ENCODE data around the gene LTF. TPM values are rescaled to one million over a fixed set of nuclear protein-coding genes. Genes with fewer than 3 reads are reported as not detected.

The LTF gene
- total RNA-seq = not detected in 2 replicates

GRCh38 chr3:46464326-46465195 is at the start of gene LTF:
Gene LTF, minus strand, starts transcription at chr3:46464905. Its CDS starts 38 bp downstream, at chr3:46464867.

GRCh38 chr3:46497556-46498265 is 33.0 kb upstream of the LTF start, which contains the start of gene RTP3:
Gene RTP3, plus strand, starts transcription at chr3:46497976. Its CDS starts 87 bp downstream, at chr3:46498063.

GRCh38 chr3:46406788-46407611 is 57.7 kb downstream of the LTF start, which contains the start of the genes CCR5AS and CCRL2:
Gene CCR5AS, minus strand, starts transcription at chr3:46407066.
Gene CCRL2, plus strand, starts transcription at chr3:46407259. Its CDS starts 821 bp downstream, at chr3:46408080.

Other genes starting within 250 kb of the LTF start
- 0.33 TPM in 1 of 2 replicates, not detected in the other for gene CCR3, start 222.4 kb downstream of the LTF start, total RNA-seq
- gene CCR2, start 110.8 kb downstream of the LTF start, total RNA-seq = not detected in 2 replicates
- under 0.01 TPM in 2 replicates for gene CCR5, start 94.0 kb downstream of the LTF start, total RNA-seq
- gene CCRL2, start 57.6 kb downstream of the LTF start, total RNA-seq = 0.29 and 0.83 TPM in 2 replicates
- not detected in 2 replicates for gene RTP3, start 33.1 kb upstream of the LTF start, total RNA-seq
- gene LRRC2, start 101.4 kb upstream of the LTF start, total RNA-seq = under 0.01 and 0.99 TPM in 2 replicates
- not detected in 2 replicates for gene FAM240A, start 147.6 kb upstream of the LTF start, total RNA-seq
- gene ALS2CL, start 228.8 kb upstream of the LTF start, total RNA-seq = 0.87 and 2.5 TPM in 2 replicates
- under 0.01 TPM in 1 of 2 replicates, not detected in the other for gene TMIE, start 236.5 kb upstream of the LTF start, total RNA-seq

All from smooth muscle cell of trachea (primary cell).